NCI-H1092 treated with DMSO at 0.1 percent for 48 hours (cell line): ENCODE results near the gene CTSW.

Source experiments
- DNase-seq: peaks from one replicate; lab custom pipeline; 2025; lab: John Stamatoyannopoulos, UW

CTSW gene

DNA sequence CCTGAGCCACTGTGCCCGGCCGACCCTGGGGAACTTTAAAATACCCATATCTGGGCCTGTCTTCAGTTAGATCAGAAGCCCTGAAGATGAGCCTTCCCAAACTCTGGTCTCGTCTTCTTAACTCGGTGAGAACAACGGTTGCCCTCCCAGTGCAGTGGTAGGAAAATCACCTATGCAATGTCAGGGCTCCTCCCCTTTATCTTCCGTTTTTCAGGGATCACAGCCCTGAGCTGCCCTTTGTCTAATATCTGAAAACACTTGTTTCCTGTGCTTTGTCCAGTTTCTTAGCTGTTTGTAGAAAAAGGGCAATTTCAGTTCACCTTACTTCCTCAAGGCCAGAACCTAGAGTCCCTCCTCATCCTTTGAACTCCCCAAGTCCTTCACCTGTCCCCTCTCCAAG, 49.0 kb downstream of the CTSW start:
- DNase-seq, result no peak

DNA sequence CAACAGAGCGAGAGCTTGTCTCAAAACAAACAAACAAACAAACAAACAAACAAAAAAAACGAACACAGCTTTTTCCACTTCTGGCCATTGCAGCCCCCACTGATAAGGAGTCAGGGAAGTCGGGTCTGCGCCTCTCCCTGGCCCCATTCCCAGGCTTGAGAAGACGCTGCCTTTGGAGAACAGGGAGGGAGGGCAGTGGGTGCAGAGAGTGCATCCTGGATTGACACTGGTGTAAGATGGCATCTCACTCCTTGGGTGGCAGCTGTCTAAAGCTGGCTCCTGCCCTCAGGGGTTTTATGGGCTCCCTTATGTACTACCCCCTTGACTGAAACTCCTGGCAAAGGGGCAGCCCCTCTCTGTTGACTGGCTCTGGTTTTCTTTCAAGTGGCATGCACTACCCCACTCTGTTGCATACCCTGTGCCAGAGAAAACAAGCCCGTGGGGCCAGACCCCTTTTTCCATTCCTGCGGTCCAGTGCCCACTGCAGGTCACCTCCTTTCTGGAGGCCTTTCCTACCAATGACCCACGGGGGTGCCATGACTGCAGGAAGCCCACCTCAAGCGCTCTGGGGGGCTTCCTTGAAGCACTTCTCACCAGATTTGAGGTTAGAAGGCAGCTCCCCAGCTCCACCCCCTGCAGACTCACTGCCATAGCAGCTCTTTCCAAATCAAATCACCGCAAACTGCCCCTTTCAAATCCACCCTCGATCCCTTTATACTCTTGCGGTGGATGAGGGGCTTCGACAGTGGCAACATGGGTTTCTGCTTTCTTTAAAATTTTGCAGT, 52.3 kb downstream of the CTSW start:
- DNase-seq, result no peak

DNA sequence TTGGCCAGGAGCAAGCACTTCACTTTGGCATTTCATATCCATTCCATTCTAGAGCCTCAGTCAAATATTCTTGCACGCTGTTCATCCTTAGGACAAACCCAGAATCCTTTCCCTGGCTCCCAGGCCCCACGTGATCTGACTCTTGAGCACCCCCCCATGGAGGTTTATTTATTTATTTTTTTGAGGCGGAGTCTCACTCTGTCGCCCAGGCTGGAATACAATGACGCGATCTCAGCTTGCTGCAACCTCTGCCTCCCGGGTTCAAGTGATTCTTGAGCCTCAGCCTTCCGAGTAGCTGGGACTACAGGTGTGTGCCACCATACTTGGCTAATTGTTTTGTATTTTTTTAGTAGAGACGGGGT, 52.9 kb downstream of the CTSW start:
- no peak for DNase-seq
